Gastrocnemius medialis (tissue), 4 donors: Measurements from ENCODE around the gene PIH1D1. TPM values are rescaled to one million over a fixed set of nuclear protein-coding genes. Genes with fewer than 3 reads are reported as not detected.

ENCODE experiments used
- ATAC-seq, 2 donors: fragments of 150-250 bp; one replicate each; pipeline ENCODE4 v1.9.1; 2016
- DNase-seq, 2 donors: peaks; one replicate each; pipeline ENCODE4 v3.0.0-alpha.2; 2019
- H3K27ac ChIP-seq, 4 donors: fragments of 200-600 bp; sonication (generic); 1 replicate in 1 of 4; 2 replicates in 3 of 4; pipeline ENCODE4 v1.5.1; 2016 to 2018; ENCODE audit warnings: mild to moderate bottlenecking in 2 of 4, moderate library complexity in 1 of 4
- H3K27me3 ChIP-seq, 3 donors: fragments of 200-600 bp; sonication (generic) in 2 of 3; 1 replicate in 1 of 3; 2 replicates in 2 of 3; pipeline versions ENCODE4 v1.5.1 to v1.6.0; 2016 to 2019; ENCODE audit warnings: mild to moderate bottlenecking in 1 of 3, moderate library complexity in 1 of 3
- H3K36me3 ChIP-seq, 2 donors: fragments of 200-600 bp; sonication (generic) in 1 of 2; one replicate each; pipeline ENCODE4 v1.5.1; 2017 to 2018
- H3K4me1 ChIP-seq, 2 donors: fragments of 200-600 bp; sonication (generic) in 1 of 2; one replicate each; pipeline ENCODE4 v1.5.1; 2016 to 2017; ENCODE audit warnings: mild to moderate bottlenecking in 2 of 2
- H3K4me3 ChIP-seq, 4 donors: fragments of 200-600 bp; sonication (generic) in 3 of 4; 1 replicate in 1 of 4; 2 replicates in 3 of 4; pipeline ENCODE4 v1.5.1; 2016 to 2019; ENCODE audit warnings: mild to moderate bottlenecking in 2 of 4
- H3K9me3 ChIP-seq, 3 donors: fragments of 200-600 bp; sonication (generic) in 2 of 3; 1 replicate in 1 of 3; 2 replicates in 2 of 3; pipeline ENCODE4 v1.5.1; 2016 to 2019
- CTCF ChIP-seq, 5 experiments: fragments of 450-650 bp in 3 of 5; fragments of 200-600 bp in 2 of 5; sonication (generic) in 2 of 5; IDR thresholded peaks in 4 of 5; conservative IDR thresholded peaks in 1 of 5; 1 replicate in 4 of 5; 2 replicates in 1 of 5; pipeline ENCODE4 v1.5.1; 2016 to 2019; ENCODE audit warnings: antibody characterized with exemption in 5 of 5, mild to moderate bottlenecking in 3 of 5, moderate library complexity in 3 of 5
- POLR2A ChIP-seq, 2 donors: fragments of 450-650 bp; IDR thresholded peaks; one replicate each; pipeline ENCODE4 v1.6.1; 2017; ENCODE audit warnings: antibody characterized with exemption in 2 of 2, mild to moderate bottlenecking in 2 of 2, moderate library complexity in 2 of 2
- in situ Hi-C, 4 donors: fragments of 200-750 bp; cut with MboI; loops; one replicate each; pipeline versions ENCODE4 v1.15.0 to v1.8.0; 2017; ENCODE audit warnings: low sequenced_read_pairs in 4 of 4
- intact Hi-C: fragments of 100-400 bp; cut with DNase I; formaldehyde crosslinking; loops from one replicate; pipeline ENCODE4 v1.15.1; 2023; ENCODE audit warnings: low total_unique reads
- microRNA counts, 2 donors: library from miRNA; unstranded; fragments of <30 nt; microRNA quantifications; one replicate each; lab custom pipeline; 2016
- microRNA-seq, 2 donors: library from miRNA; unstranded; fragments of <30 nt; microRNA quantifications; one replicate each; pipeline ENCODE4, GENCODE V29; 2016; ENCODE audit warnings: borderline replicate concordance in 2 of 2
- total RNA-seq, 4 donors: library from RNA; depleted of rRNA; stranded (reverse); fragments of >200 nt; gene quantifications; one replicate each; pipeline versions ENCODE4 v1.1.0 to v1.2.3, GENCODE V29; 2016

PIH1D1 gene
- total RNA-seq, 4 donors from 2014 or later: 41.9 to 107 (median 79.0) TPM

DNA sequence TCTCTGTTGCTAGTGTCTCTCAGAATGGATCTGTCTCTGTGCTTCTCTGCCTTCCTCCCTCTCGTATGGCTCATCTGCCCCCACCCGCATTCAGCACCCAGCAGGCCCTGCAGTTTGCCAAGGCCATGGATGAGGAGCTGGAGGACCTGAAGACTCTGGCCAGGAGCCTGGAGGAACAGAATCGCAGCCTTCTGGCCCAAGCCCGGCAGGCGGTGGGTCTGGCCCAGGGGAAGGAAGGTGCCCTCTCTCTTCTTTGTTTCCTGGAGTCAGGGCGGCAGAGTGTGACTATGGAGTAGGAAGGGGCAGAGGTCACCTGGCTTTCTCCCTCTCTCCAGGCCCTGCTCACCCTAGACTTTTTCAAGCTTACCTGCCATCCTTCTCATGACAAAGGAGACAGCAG lies 52.7 kb downstream of the PIH1D1 start:
- H3K4me1 ChIP-seq: no peaks in the 10 kb centered on the region
- H3K27ac ChIP-seq: no peak overlapping the region
- TF ChIP-seq POLR2A (IDR thresholded peaks at IDR 0.05) (no peak), CTCF (IDR thresholded peaks at IDR 0.05 in 4 of 5, conservative IDR thresholded peaks at IDR 0.05 in 1 of 5) (no peak)
- H3K27me3 ChIP-seq: peaks cover 0 to 5% (median 2%) of the 10 kb centered on the region in 3 donors
- in situ Hi-C loops: loop anchor here in 2 of 4 donors (10.0 to 25.0 kb wide), 2 partner anchors 46 to 138 kb away; partner anchors contain the start of genes RCN3 (in 1 of the 2) and SLC17A7 (in 1 of the 2)
- no peaks in the 10 kb centered on the region for H3K36me3 ChIP-seq
- DNase-seq (no peak), ATAC-seq (no peak)
- intact Hi-C loops: no loop called here
- H3K9me3 ChIP-seq: no peaks in the 10 kb centered on the region
- H3K4me3 ChIP-seq: no peak overlapping the region

DNA sequence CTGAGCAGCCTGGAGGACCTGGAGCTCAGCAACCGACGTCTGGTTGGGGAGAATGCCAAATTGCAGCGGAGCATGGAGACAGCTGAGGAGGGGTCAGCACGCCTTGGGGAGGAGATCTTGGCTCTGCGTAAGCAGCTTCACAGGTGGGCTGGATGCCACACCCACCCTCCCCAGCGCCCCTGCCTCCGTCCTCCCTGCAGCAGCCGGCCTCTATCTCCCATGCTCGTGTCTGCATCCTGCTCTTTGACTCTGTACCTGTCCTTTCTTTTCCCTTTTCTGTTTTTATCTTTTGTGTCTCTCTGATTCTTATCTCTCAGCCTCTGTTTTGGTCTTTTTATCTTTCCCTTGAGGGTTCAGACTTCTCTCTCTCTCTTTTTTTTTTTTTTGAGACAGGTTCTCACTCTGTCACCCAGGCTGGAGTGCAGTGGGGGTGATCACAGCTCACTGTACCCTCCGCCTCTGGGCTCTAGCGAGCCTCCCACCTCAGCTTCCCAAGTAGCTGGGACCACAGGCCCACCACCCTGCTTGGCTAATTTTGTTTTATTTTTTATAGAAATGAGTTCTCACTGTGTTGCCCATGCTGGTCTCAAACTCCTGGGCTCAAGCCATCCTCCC lies 53.5 kb downstream of the PIH1D1 start:
- peaks cover 0 to 5% (median 2%) of the 10 kb centered on the region in 3 donors for H3K27me3 ChIP-seq
- H3K4me3 ChIP-seq: no peak overlapping the region
- H3K36me3 ChIP-seq: no peaks in the 10 kb centered on the region
- ATAC-seq: no peak
- TF ChIP-seq CTCF (IDR thresholded peaks at IDR 0.05 in 4 of 5, conservative IDR thresholded peaks at IDR 0.05 in 1 of 5) (no peak), POLR2A (IDR thresholded peaks at IDR 0.05) (no peak)
- no peak overlapping the region for H3K27ac ChIP-seq
- H3K9me3 ChIP-seq: no peaks in the 10 kb centered on the region
- intact Hi-C loops (no loop called here), in situ Hi-C loops (loop anchor here in 2 of 4 donors (10.0 to 25.0 kb wide), 2 partner anchors 47 to 139 kb away; partner anchors contain the start of genes RCN3 (in 1 of the 2) and SLC17A7 (in 1 of the 2))
- H3K4me1 ChIP-seq: no peaks in the 10 kb centered on the region
- no peak for DNase-seq

GRCh38 chr19:49396738-49397505 lies 54.7 kb downstream of the PIH1D1 start:
- Histone ChIP-seq H3K4me1 (no peaks in the 10 kb centered on the region), H3K27ac (no peak overlapping the region), H3K4me3 (no peak overlapping the region), H3K27me3 (peaks cover 0 to 5% (median 2%) of the 10 kb centered on the region in 3 donors), H3K9me3 (no peaks in the 10 kb centered on the region), H3K36me3 (no peaks in the 10 kb centered on the region)
- intact Hi-C loops (no loop called here), in situ Hi-C loops (loop anchor here in 2 of 4 donors (10.0 to 25.0 kb wide), 2 partner anchors 48 to 140 kb away; partner anchors contain the start of genes RCN3 (in 1 of the 2) and SLC17A7 (in 1 of the 2))
- no peak for DNase-seq
- no peak for TF ChIP-seq CTCF (IDR thresholded peaks at IDR 0.05 in 4 of 5, conservative IDR thresholded peaks at IDR 0.05 in 1 of 5)
- no peak for TF ChIP-seq POLR2A (IDR thresholded peaks at IDR 0.05)
- ATAC-seq: no peak

MicroRNA genes within 50 kb of the gene (microRNA counts, 767-probe panel; counts per million panel counts)
- microRNA hsa-miR-150-5p (lab: Ali Mortazavi, UCI): 12,131 to 12,267 counts per million in 2 donors

Small RNA genes lying within 50 kb of the gene (microRNA-seq; reads per million reads assigned to microRNA genes)
- 786 to 851 reads per million in 2 donors for gene MIR150

Other genes starting within 250 kb of the PIH1D1 start
- gene SLC6A16, start 126.6 kb downstream of the PIH1D1 start, total RNA-seq: 1 to 10 TPM in 1 of 4 donors, under 1 TPM in 2, not detected in 1; 0.13 to 4.3 (median 0.36) TPM
- gene CD37, start 116.4 kb downstream of the PIH1D1 start, total RNA-seq: 1 to 10 TPM; 1.6 to 8.5 (median 2.3) TPM
- 10 to 100 TPM in 2 of 4 donors, 1 to 10 TPM in 2; 6.1 to 12.6 (median 9.5) TPM for gene TEAD2, start 89.4 kb downstream of the PIH1D1 start, total RNA-seq
- not detected for gene DKKL1, start 87.9 kb downstream of the PIH1D1 start, total RNA-seq
- gene KASH5, start 63.6 kb downstream of the PIH1D1 start, total RNA-seq: not detected
- gene PTH2, start 28.4 kb downstream of the PIH1D1 start, total RNA-seq: not detected
- not detected for gene GFY, start 26.4 kb downstream of the PIH1D1 start, total RNA-seq
- gene SLC17A7, start 10.3 kb downstream of the PIH1D1 start, total RNA-seq: 1 to 10 TPM in 1 of 4 donors, under 1 TPM in 3; 0.24 to 1.6 (median 0.33) TPM
- gene ALDH16A1, start 1.4 kb upstream of the PIH1D1 start, total RNA-seq: 10 to 100 TPM in 2 of 4 donors, 1 to 10 TPM in 2; 8.0 to 12.6 (median 9.9) TPM
- 1 to 10 TPM in 3 of 4 donors, under 1 TPM in 1; 0.91 to 2.7 (median 1.2) TPM for gene FLT3LG, start 22.4 kb upstream of the PIH1D1 start, total RNA-seq
- gene RPL13A, start 35.8 kb upstream of the PIH1D1 start, total RNA-seq: 1,000 to 10,000 TPM; 1,565 to 2,260 (median 1,899) TPM
- 1,000 to 10,000 TPM; 2,509 to 3,015 (median 2,721) TPM for gene RPS11, start 44.6 kb upstream of the PIH1D1 start, total RNA-seq
- 10 to 100 TPM; 54.8 to 68.2 (median 59.7) TPM for gene FCGRT, start 60.8 kb upstream of the PIH1D1 start, total RNA-seq
- 10 to 100 TPM in 2 of 4 donors, 1 to 10 TPM in 2; 1.2 to 11.7 (median 7.6) TPM for gene RCN3, start 76.2 kb upstream of the PIH1D1 start, total RNA-seq
- gene NOSIP, start 128.7 kb upstream of the PIH1D1 start, total RNA-seq: 10 to 100 TPM; 62.4 to 92.8 (median 78.9) TPM
- 1 to 10 TPM in 3 of 4 donors, not detected in 1; 1.4 to 4.6 (median 3.8) TPM for gene PRRG2, start 129.5 kb upstream of the PIH1D1 start, total RNA-seq
- 1 to 10 TPM; 3.4 to 7.7 (median 3.8) TPM for gene PRR12, start 139.4 kb upstream of the PIH1D1 start, total RNA-seq
- gene RRAS, start 188.3 kb upstream of the PIH1D1 start, total RNA-seq: 10 to 100 TPM; 12.4 to 26.2 (median 24.2) TPM
- 10 to 100 TPM; 13.7 to 36.1 (median 32.9) TPM for gene SCAF1, start 190.4 kb upstream of the PIH1D1 start, total RNA-seq
- gene IRF3, start 214.0 kb upstream of the PIH1D1 start, total RNA-seq: 10 to 100 TPM; 11.0 to 18.6 (median 13.7) TPM
- gene BCL2L12, start 214.1 kb upstream of the PIH1D1 start, total RNA-seq: 10 to 100 TPM; 10.7 to 12.9 (median 11.8) TPM
- 100 to 1,000 TPM; 190 to 242 (median 229) TPM for gene PRMT1, start 225.5 kb upstream of the PIH1D1 start, total RNA-seq
- 1 to 10 TPM in 3 of 4 donors, not detected in 1; 1.0 to 2.1 (median 1.4) TPM for gene ADM5, start 237.8 kb upstream of the PIH1D1 start, total RNA-seq
- gene CPT1C, start 239.3 kb upstream of the PIH1D1 start, total RNA-seq: under 1 TPM in 3 of 4 donors, not detected in 1; 0.26 to 0.97 (median 0.73) TPM